HG02970 (cell line): ENCODE data around the gene EIF2S3.
"Not testable (repeated sequence)": the region's sequence is repeated elsewhere in the genome, so short reads cannot be mapped to it uniquely, and the experiment has no call there.

ENCODE experiments used
- ATAC-seq: cut with Tn5 transposase; IDR thresholded peaks from one replicate; pipeline ENCODE4 v1.9.1; 2021; ENCODE audit warnings: mild to moderate bottlenecking, moderate library complexity, moderate number of reproducible peaks; ENCODE audit not compliant: unreplicated experiment, low FRiP score

The EIF2S3 gene

GRCh38 chrX:24046060-24046459, 8.7 kb upstream of the EIF2S3 start:
- ATAC-seq = not testable (repeated sequence)

GRCh38 chrX:24049643-24050042, 5.1 kb upstream of the EIF2S3 start:
- not testable (repeated sequence) for ATAC-seq

- not testable (repeated sequence) for ATAC-seq
Measured at GRCh38 chrX:24050522-24051318, 4.0 kb upstream of the EIF2S3 start.

GRCh38 chrX:24055043-24055356, 244 bp downstream of the EIF2S3 start:
- peak; percentile 16 for ATAC-seq

- ATAC-seq = no peak
Measured at GRCh38 chrX:24063488-24063887, 8.7 kb downstream of the EIF2S3 start.

GRCh38 chrX:24069877-24070276, 15.1 kb downstream of the EIF2S3 start:
- ATAC-seq = no peak

GRCh38 chrX:24079411-24079810, 24.7 kb downstream of the EIF2S3 start:
- no peak for ATAC-seq

GRCh38 chrX:24080245-24080644, 25.5 kb downstream of the EIF2S3 start:
- ATAC-seq = not testable (repeated sequence)

GRCh38 chrX:24080704-24081103, 25.9 kb downstream of the EIF2S3 start:
- no peak for ATAC-seq

- no peak for ATAC-seq
Measured at GRCh38 chrX:24081661-24082154, 27.0 kb downstream of the EIF2S3 start.

- ATAC-seq = no peak
Measured at GRCh38 chrX:24082447-24082846, 27.7 kb downstream of the EIF2S3 start.

GRCh38 chrX:24085101-24085500, 30.3 kb downstream of the EIF2S3 start:
- ATAC-seq = no peak

GRCh38 chrX:24090300-24091200, 35.8 kb downstream of the EIF2S3 start:
- ATAC-seq = no peak

GRCh38 chrX:24093746-24094145, 39.0 kb downstream of the EIF2S3 start:
- ATAC-seq = no peak

- no peak for ATAC-seq
Measured at GRCh38 chrX:24097741-24098260, 43.0 kb downstream of the EIF2S3 start.

GRCh38 chrX:24098932-24099331, 44.2 kb downstream of the EIF2S3 start:
- ATAC-seq = no peak

GRCh38 chrX:24099394-24099793, 44.6 kb downstream of the EIF2S3 start:
- no peak for ATAC-seq

GRCh38 chrX:24100713-24101112, 46.0 kb downstream of the EIF2S3 start:
- ATAC-seq = no peak

- ATAC-seq = no peak
Measured at GRCh38 chrX:24110069-24110468, 55.3 kb downstream of the EIF2S3 start.

GRCh38 chrX:24113181-24113580, 58.4 kb downstream of the EIF2S3 start:
- no peak for ATAC-seq

- no peak for ATAC-seq
Measured at GRCh38 chrX:24117258-24117657, 62.5 kb downstream of the EIF2S3 start.
